PC-9 (cell line): Measurements from ENCODE around the gene SMCO2.

ENCODE experiments used
- EZH2 ChIP-seq: fragments of 200-600 bp; sonication (generic); IDR thresholded peaks from 2 replicates; pipeline ENCODE4 v1.8.0; 2017; ENCODE audit warnings: antibody characterized with exemption, low read depth
- TF ChIP-seq, protein P1 (sequence below): fragments of 200-600 bp; sonication (generic); conservative IDR thresholded peaks from 2 replicates; pipeline ENCODE4 v1.6.1; 2017; ENCODE audit warnings: mixed run types, antibody characterized with exemption, mild to moderate bottlenecking, moderate library complexity

DNA sequence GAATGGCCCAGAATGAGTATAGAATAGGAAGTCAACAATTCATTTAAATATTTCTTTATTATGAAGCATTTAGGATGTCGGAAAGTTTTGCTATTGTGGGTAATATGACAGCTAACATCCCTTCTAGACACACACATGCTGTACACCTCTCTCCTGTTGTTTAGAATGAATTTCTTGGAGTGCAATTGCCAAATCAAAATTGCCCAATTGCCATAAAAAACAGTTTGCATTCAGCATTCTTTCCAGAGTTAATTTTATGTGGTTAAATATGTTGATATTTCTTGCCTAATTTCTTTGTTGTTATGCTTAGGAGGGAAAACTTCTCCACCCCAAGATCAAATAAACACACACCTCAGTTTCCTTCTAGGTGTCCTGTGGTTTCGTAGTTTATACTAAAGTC, 16.9 kb upstream of the SMCO2 start:
- TF ChIP-seq, protein P1, sequence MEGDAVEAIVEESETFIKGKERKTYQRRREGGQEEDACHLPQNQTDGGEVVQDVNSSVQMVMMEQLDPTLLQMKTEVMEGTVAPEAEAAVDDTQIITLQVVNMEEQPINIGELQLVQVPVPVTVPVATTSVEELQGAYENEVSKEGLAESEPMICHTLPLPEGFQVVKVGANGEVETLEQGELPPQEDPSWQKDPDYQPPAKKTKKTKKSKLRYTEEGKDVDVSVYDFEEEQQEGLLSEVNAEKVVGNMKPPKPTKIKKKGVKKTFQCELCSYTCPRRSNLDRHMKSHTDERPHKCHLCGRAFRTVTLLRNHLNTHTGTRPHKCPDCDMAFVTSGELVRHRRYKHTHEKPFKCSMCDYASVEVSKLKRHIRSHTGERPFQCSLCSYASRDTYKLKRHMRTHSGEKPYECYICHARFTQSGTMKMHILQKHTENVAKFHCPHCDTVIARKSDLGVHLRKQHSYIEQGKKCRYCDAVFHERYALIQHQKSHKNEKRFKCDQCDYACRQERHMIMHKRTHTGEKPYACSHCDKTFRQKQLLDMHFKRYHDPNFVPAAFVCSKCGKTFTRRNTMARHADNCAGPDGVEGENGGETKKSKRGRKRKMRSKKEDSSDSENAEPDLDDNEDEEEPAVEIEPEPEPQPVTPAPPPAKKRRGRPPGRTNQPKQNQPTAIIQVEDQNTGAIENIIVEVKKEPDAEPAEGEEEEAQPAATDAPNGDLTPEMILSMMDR, result no peak
- TF ChIP-seq EZH2, result no peak
